GM19351 (cell line): ENCODE measurements around the gene PIKFYVE.
"Not testable (repeated sequence)": the region's sequence is repeated elsewhere in the genome, so short reads cannot be mapped to it uniquely, and the experiment has no call there.

Experiments
- ATAC-seq: cut with Tn5 transposase; IDR thresholded peaks from one replicate; pipeline ENCODE4 v1.9.1; 2021; ENCODE audit warnings: mild to moderate bottlenecking, moderate library complexity; ENCODE audit not compliant: unreplicated experiment

The PIKFYVE gene

DNA sequence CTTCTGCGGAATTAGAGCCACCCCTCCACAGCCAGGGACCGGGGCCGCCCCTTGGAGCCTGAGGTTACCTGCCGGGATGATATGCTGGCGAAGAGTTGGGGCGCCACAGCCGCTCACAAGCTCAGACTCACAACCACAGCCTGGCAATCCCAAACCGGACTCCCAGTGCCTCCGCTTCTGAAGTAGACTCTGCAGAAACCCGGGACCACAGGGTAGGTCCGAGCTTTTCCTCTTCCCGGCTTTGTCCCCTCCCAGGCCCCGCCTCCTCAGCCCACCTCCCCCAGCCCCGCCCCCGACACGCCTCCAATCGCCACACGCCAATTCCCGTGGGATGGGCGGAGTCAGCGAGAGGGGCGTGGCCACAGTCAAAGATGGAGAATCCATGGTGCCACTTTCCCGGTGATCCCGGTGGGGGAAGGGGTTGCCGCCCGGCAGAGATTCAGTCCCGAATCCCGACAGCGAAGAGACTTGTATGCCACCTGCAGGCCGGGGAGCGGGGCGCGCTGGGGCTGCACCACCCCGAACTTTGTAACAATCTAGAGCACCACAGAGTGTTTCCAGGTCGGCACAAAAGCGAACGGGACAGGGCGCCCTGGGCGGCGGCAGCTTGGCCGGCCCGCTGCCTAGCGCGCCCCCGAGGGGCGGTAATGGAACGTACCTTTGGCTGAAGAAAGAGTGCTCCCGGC, 11.0 kb upstream of the PIKFYVE start, which contains the start of gene IDH1:
Gene IDH1, minus strand, starts transcription at position 201 of the 686 bp plus-strand sequence. CDS start 3,520 bp downstream, outside the sequence.
- peak; percentile 72 for ATAC-seq

- peak; percentile 12 for ATAC-seq
These were observed 10.4 kb upstream of the PIKFYVE start for GRCh38 chr2:208255557-208256106.

DNA sequence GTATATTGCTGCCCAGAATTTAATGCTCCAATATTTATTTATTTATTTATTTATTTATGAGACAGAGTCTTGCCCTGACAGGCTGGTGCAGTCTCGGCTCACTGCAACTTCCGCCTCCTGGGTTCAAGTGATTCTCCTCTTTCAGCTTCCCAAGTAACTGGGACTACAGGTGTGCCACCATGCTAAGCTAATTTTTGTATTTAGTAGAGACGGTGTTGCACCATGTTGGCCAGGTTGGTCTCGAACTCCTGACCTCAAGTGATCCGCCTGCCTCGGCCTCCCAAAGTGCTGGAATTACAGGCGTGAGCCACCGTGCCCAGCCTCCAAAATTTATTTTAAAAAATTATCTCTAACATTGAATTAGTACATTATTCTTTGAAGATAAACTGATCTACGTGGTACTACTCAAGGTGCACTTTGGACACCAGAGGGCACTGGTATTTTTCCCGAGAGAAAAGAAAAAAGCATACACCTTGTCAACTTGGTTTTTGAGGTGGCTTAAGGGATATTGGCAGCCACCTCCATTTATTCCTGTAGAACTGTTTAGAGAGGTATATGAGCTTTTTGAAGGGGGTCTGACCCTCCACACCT, 9.8 kb upstream of the PIKFYVE start:
- ATAC-seq = no peak

- not testable (repeated sequence) for ATAC-seq
These were observed 8.9 kb upstream of the PIKFYVE start for GRCh38 chr2:208256849-208257813.

DNA sequence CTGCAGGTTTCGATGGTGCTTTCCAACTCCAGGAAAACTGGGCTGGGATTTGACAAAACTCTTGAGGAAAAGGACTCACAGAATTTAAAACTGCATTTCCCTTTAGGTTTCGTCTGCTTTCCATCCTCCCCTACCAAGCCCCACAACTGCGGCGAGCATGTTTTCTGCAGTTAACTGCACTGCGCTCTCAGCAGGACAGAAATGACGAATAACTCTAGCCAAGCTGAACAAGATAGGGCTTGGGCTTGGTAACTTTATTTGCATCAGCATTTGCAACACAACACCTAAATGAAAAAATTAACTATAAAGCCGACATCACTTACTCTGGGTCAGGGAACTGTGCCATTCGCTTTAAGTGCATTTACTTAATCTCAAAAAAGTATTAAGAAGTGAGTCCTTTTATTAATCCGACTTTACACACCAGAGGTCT, 669 bp upstream of the PIKFYVE start:
- ATAC-seq = peak; percentile 40

GRCh38 chr2:208266553-208266893, 468 bp downstream of the PIKFYVE start:
- ATAC-seq = peak; percentile 7

- ATAC-seq = no peak
These were observed 881 bp downstream of the PIKFYVE start for GRCh38 chr2:208266936-208267335.

- not testable (repeated sequence) for ATAC-seq
These were observed 1.5 kb downstream of the PIKFYVE start for GRCh38 chr2:208267526-208267925.

GRCh38 chr2:208268156-208268952, 2.3 kb downstream of the PIKFYVE start:
- no peak for ATAC-seq

DNA sequence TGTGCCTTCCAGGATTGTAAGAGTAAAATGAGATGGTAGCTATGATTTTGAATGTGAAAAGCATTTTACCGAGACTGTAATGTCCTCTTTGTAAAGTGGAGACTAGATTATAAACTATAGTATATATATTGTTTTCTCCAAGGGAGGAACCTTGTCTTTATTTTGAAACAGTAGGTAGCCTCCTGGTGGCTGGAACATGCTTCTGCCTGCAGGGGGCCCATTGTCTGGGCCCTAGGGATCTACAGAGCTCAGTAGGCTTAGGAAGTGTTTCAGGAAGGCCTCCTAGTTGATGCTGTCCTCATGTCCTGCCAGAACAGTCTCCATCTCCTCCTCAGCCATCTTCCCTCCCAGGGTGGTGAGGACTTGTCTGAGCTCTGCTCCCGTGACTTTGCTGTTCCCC, 3.0 kb downstream of the PIKFYVE start:
- no peak for ATAC-seq

GRCh38 chr2:208274748-208275147, 8.7 kb downstream of the PIKFYVE start:
- ATAC-seq = no peak

DNA sequence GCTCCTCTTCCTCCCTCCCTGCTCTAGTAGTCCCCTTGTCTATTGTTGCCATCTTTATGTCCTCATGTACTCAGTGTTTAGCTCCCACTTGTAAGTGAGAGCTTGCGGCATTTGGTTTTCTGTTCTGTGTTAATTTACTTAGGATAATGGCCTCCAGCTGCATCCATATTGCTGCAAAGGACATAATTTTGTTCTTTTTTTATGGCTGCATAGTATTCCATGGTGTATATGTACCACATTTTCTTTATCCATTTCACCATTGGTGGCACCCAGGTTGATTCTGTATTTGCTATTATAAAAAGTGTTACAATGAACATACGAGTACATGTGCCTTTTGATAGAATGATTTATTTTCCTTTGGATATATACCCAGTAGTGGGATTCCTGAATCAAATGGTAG, 12.5 kb downstream of the PIKFYVE start:
- ATAC-seq = no peak

- no peak for ATAC-seq
These were observed 13.2 kb downstream of the PIKFYVE start for GRCh38 chr2:208279236-208279635.

DNA sequence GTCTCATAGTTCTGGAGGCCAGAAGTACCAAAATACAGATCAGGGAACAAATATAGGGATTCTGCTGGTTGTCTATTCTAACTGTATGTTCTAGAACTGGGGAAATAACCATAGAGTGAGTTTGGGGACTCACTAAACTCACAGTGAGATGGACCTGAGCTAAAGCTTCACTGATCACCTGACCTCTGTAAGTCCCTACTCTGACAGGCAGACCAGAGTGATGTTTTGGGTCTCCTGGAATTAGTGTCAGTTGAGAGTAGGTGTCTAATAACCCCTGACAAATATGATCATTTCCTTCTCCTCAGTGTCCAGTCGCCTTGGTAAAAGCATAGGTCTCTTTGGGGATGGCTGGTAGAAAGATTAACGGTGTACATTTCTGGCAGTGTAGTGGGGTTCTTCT, 14.2 kb downstream of the PIKFYVE start:
- ATAC-seq = no peak

DNA sequence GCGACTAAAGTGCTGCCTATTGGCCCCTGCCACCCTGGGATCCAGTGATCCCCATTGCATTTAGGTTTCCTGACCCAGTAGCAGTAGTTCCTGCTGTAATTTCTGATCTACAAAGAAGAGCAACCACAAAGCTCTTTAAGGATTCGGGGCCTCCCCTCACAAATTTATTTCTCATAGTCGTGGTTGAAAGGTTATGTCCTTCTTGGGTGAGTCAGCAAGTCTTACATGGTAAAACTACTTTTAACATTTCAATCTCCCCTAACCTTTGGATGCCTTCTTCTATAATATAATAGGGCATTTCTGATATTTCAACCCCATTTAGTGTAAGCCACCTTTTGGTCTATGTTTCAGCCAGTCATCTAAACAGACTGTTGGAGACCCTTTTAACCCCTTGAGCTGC, 14.9 kb downstream of the PIKFYVE start:
- peak; percentile 78 for ATAC-seq

DNA sequence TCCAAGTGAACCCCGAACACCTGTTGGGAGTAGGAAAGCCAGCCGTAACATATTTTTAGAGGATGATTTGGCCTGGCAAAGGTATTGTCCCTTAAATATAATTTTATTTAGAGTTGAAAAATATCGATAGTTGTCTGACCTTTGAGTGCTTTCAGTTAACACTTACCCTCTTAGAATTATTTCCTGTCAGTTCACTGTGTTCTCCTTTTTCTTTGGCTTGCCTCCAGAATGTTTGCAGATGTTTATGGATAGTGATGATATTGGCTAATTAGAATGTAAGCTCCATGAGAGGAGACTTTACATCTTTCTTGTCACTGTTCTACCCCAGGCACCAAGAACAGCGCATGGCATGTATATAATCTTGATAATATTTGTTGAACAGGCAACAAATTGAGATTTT, 19.8 kb downstream of the PIKFYVE start:
- no peak for ATAC-seq

GRCh38 chr2:208294482-208295024, 28.5 kb downstream of the PIKFYVE start:
- peak; percentile 60 for ATAC-seq

DNA sequence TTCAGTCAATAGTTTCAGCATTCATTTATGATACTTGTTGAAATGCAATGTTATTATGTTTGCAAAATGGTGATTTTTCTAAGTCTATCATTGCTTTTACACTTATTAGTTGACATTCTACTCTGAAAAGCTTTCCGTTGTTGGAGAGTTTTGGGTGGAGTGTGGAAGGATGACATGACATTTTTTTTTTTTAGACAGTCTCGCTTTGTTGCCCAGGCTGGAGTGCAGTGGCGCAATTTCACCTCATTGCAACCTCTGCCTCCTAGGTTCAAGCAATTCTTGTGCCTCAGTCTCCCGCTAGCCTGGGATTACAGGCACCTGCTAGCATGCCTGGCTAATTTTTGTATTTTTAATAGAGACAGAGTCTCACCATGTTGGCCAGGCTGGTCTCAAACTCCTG, 29.8 kb downstream of the PIKFYVE start:
- no peak for ATAC-seq

DNA sequence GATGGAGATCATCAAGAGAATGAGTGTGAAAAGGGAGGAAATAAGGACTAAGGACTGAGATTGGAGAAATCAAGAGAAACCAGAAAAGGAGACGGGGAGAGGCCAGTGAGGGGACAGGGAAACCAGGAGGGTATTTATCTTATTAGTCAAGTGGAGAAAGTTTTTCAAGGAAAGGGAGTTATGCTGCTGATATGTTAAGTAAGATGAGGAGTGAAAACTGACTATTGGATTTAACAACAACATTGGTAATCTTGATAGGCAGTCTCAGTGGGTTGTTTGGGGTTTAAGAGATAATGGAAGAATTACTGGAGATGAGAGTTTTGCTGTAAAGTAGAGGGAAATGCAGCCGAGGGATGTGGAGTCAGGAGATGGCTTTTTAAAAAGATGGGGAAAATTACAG, 30.6 kb downstream of the PIKFYVE start:
- no peak for ATAC-seq

DNA sequence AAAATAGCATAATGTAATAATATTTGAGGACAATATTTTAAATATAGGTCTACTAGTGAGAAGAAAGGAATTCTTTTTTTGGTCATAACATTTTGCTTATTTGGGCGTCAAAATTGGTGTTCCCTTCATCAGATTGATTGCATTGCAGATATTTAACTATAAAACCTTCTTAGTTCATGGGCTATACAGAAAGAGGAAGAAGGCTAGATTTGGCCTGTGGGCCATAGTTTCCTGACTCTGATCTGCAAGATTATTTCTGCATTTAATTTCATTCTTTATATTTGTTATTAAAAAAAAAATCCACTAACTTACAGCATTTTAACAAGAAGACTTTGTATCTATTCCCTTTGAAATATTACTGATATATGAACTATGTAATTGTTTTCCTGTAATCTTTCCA, 31.9 kb downstream of the PIKFYVE start:
- no peak for ATAC-seq
